Brain microvascular endothelial cell (primary cell): Measurements from ENCODE around the gene TMEM247.
"Not testable (repeated sequence)": the region's sequence is repeated elsewhere in the genome, so short reads cannot be mapped to it uniquely, and the experiment has no call there.

Source experiments
- DNase-seq: peaks from one replicate; pipeline ENCODE4 v3.0.0-alpha.2; 2020
- H3K27ac ChIP-seq: fragments of 250-450 bp; sonication (Bioruptor Pico); 2 replicates; pipeline ENCODE4 v1.5.1; 2020; ENCODE audit warnings: mild to moderate bottlenecking, moderate library complexity
- H3K27me3 ChIP-seq: fragments of 250-450 bp; sonication (Bioruptor Pico); replicated peaks from 2 replicates; pipeline ENCODE4 v1.5.1; 2020; ENCODE audit warnings: mild to moderate bottlenecking
- H3K36me3 ChIP-seq: fragments of 250-450 bp; sonication (Bioruptor Pico); replicated peaks from 2 replicates; pipeline ENCODE4 v1.5.1; 2020; ENCODE audit warnings: mild to moderate bottlenecking
- H3K4me3 ChIP-seq: 2 replicates; pipeline ENCODE4 v1.5.1; 2011; ENCODE audit warnings: low read depth, mild to moderate bottlenecking, control low read depth, low read length, moderate library complexity
- in situ Hi-C: cut with HindIII; loops from 2 replicates; pipeline ENCODE4 v1.10.0; 2017; ENCODE audit warnings: low sequenced_read_pairs, low pct_ligation_motif_present
- TF ChIP-seq, protein P1 (sequence below): IDR thresholded peaks from 2 replicates; pipeline ENCODE4 v1.5.1; 2011; ENCODE audit warnings: low read depth, mild to moderate bottlenecking, moderate library complexity, low read length, control low read depth, inconsistent platforms; ENCODE audit errors: missing control alignments

Gene TMEM247

DNA sequence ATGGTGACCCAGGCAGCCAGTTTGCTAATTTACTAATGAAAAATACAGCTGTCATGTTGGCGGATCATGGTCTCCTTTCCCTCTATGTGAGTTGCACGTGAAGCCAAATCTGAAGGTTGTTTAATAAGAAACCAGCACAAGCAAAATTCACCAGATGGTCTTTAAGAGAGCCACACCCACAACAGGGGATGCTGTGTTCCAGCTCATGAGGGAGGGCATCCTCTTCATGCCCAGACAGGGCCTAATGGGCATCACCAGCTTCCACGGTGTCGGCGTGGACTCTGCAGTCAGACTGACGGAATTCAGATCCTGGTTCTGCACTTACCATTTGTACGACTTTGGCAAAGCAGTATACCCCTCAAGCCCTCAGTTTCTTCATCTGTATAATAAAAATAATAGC is 39.9 kb downstream of the TMEM247 start:
- in situ Hi-C loops, result no loop called here
- no peaks in the 10 kb centered on the region for H3K27me3 ChIP-seq
- TF ChIP-seq, protein P1, sequence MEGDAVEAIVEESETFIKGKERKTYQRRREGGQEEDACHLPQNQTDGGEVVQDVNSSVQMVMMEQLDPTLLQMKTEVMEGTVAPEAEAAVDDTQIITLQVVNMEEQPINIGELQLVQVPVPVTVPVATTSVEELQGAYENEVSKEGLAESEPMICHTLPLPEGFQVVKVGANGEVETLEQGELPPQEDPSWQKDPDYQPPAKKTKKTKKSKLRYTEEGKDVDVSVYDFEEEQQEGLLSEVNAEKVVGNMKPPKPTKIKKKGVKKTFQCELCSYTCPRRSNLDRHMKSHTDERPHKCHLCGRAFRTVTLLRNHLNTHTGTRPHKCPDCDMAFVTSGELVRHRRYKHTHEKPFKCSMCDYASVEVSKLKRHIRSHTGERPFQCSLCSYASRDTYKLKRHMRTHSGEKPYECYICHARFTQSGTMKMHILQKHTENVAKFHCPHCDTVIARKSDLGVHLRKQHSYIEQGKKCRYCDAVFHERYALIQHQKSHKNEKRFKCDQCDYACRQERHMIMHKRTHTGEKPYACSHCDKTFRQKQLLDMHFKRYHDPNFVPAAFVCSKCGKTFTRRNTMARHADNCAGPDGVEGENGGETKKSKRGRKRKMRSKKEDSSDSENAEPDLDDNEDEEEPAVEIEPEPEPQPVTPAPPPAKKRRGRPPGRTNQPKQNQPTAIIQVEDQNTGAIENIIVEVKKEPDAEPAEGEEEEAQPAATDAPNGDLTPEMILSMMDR, result no peak
- no peak for DNase-seq
- H3K27ac ChIP-seq, result no peak overlapping the region
- no peak overlapping the region for H3K4me3 ChIP-seq
- H3K36me3 ChIP-seq, result no peaks in the 10 kb centered on the region

DNA sequence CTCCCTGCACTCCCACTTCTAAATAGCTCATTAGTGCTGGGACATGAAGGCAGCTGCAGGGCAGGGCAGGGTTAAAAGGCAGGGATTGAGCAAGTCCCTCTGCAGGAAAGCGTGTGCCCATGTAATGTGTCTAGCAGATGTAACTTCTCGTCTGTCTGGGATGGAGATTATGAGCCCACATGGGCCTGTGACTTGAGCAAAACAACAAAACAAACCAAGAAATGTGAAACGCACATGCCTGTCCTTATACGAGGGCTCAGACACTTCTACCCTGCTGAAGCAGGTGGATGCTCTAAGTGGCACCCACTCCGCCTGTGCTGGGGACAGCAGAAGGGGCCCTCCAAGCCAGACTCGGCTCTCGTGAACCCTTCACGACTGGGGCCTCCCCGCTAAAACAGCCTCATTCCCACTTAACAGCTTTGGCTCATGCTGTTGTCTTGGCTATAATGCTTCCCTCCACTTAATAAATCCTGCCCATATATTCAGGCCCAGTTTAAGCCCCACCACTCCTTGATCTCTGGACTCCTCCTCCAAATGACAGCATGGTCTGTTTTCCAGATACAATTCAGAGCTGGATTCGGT is 40.9 kb downstream of the TMEM247 start:
- DNase-seq, result no peak
- H3K4me3 ChIP-seq, result no peak overlapping the region
- no peaks in the 10 kb centered on the region for H3K36me3 ChIP-seq
- no peaks in the 10 kb centered on the region for H3K27me3 ChIP-seq
- TF ChIP-seq, protein P1, result no peak
- in situ Hi-C loops, result no loop called here
- H3K27ac ChIP-seq, result no peak overlapping the region

DNA sequence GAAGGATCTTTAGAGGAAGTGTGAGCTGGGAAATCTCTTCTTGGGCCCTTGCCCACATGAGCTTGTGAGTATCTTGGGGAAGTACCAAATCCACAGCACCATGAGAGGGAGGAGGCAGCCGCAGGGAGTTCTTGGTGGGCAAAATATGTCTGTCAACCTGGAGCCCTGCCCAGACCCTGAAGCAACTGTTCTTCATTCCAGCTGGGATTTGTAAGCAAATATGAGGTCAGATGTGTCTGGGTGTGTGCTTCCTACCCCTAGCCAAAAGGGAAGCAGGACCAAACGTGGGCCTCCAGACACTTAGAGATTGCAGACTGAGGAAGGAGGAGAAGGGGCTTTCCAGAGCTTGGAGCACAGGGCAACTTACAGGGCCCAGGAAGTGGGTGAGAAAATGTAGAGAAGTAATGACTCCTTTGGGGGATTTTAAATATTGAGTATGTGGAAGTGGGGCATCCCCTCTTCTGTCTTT is 41.9 kb downstream of the TMEM247 start:
- Histone ChIP-seq H3K27ac (no peak overlapping the region), H3K4me3 (no peak overlapping the region), H3K36me3 (no peaks in the 10 kb centered on the region), H3K27me3 (no peaks in the 10 kb centered on the region)
- peak; percentile 4 for DNase-seq
- TF ChIP-seq, protein P1, result no peak
- in situ Hi-C loops, result no loop called here

DNA sequence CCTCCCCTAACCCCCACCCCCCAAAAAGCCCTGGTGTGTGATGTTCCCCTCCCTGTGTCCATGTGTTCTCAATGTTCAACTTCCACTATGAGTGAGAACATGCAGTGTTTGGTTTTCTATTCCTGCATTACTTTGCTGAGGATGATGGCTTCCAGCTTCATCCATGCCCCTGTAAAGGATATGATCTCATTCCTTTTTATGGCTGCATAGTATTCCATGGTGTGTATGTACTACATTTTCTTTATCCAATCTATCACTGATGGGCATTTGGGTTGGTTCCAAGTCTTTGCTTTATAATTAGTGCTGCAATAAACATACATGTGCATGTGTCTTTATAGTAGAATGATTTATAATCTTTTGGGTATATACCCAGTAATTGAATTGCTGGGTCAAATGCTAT is 43.0 kb downstream of the TMEM247 start:
- in situ Hi-C loops, H3K27ac ChIP-seq, H3K27me3 ChIP-seq, H3K36me3 ChIP-seq, H3K4me3 ChIP-seq, DNase-seq: not testable (repeated sequence)

DNA sequence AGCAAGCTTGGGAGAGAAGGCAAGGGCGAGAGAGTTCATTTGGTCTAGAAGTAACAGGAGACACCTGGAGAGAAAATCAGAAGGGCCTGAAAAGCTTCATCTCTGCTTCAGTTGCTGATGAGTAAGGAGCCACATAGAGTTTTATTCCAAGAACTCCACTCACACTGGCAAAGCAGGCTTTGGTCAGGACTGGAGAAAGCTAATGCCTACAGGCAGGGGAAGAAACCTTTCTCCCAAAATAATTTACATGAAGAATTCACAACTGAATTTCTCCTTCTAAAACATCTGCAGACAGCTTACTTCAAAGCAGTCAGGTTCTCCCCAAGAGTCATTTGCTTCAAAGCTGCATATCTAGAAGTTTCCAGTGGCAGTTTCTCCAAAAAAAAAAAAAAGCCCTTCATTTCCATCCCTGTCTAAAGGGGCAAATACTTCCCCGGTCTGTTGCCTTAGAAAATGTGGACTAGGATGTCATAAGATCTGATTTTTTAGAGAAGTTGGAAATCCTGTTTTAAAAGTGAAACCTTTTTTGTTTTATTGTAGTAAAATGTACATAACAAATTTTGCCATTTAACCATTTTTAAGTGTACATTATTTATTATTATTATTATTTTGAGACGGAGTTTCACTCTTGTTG is 46.3 kb downstream of the TMEM247 start:
- in situ Hi-C loops, result no loop called here

DNA sequence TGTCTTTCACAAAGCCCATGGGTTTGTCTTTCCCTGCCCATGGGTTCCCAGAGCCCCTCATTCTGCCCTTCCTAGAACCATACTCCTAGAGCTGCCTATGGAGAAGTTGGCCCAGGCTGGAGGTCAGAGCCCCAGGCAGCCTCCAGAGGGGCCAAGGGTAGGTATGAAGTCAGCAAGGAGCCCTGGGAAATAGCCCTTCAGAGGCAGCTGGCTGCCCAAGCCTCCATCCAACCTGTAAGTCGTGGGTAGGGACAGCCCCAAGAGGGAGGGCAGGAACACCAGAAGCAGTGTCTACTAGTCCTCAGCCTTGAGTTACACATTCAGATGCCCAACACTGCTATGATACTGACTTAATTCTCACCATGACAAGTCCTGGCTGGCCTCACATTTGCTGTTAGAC is 49.5 kb downstream of the TMEM247 start:
- Histone ChIP-seq H3K36me3 (no peaks in the 10 kb centered on the region), H3K27ac (no peak overlapping the region), H3K4me3 (no peak overlapping the region), H3K27me3 (no peaks in the 10 kb centered on the region)
- TF ChIP-seq, protein P1, result no peak
- no peak for DNase-seq
- in situ Hi-C loops, result no loop called here

More for the DNA sequence above, 46.3 kb downstream of the TMEM247 start:
- no peaks in the 10 kb centered on the region for H3K36me3 ChIP-seq
- TF ChIP-seq, protein P1, result no peak
- no peaks in the 10 kb centered on the region for H3K27me3 ChIP-seq
- H3K27ac ChIP-seq, result no peak overlapping the region
- no peak for DNase-seq
- H3K4me3 ChIP-seq, result no peak overlapping the region
